Lung (tissue), 12 donors: ENCODE data around the gene PTPN14. TPM values are rescaled to one million over a fixed set of nuclear protein-coding genes. Genes with fewer than 3 reads are reported as not detected.
A peak's percentile ranks its signal among the peaks of the same experiment; 100 is the strongest.

Experiments
- ATAC-seq: fragments of 200-7000 bp; cut with Tn5 transposase; one replicate; pipeline ENCODE4 v1.9.1; 2020; ENCODE audit warnings: moderate number of reproducible peaks; ENCODE audit not compliant: insufficient read depth, low FRiP score
- DNase-seq, 3 donors: peaks; one replicate each; pipeline ENCODE4 v3.0.0-alpha.2; 2013 to 2017
- H3K27ac ChIP-seq, 2 donors: one replicate each; pipeline ENCODE4 v1.5.1; 2013; ENCODE audit warnings: mild to moderate bottlenecking in 2 of 2, moderate library complexity in 2 of 2, control low read depth in 1 of 2, inconsistent platforms in 1 of 2, low read depth in 1 of 2, low read length in 1 of 2
- H3K27me3 ChIP-seq, 3 donors: one replicate each; pipeline ENCODE4 v1.5.1; 2013; ENCODE audit warnings: low read length in 2 of 3; ENCODE audit not compliant: control insufficient read depth in 3 of 3, insufficient read depth in 3 of 3
- H3K36me3 ChIP-seq, 4 donors: one replicate each; pipeline ENCODE4 v1.5.1; 2013; ENCODE audit warnings: low read length in 4 of 4, mild to moderate bottlenecking in 1 of 4, moderate library complexity in 1 of 4; ENCODE audit not compliant: control insufficient read depth in 4 of 4, insufficient read depth in 4 of 4
- H3K4me1 ChIP-seq, 5 donors: one replicate each; pipeline ENCODE4 v1.5.1; 2013; ENCODE audit warnings: low read length in 5 of 5, mild to moderate bottlenecking in 2 of 5, moderate library complexity in 1 of 5; ENCODE audit not compliant: control insufficient read depth in 5 of 5, insufficient read depth in 5 of 5
- H3K4me3 ChIP-seq: one replicate; pipeline ENCODE4 v1.5.1; 2013; ENCODE audit warnings: mild to moderate bottlenecking, control low read depth, moderate library complexity
- H3K9ac ChIP-seq, 2 donors: one replicate each; pipeline ENCODE4 v1.5.1; 2013; ENCODE audit warnings: low read length in 2 of 2, control low read depth in 1 of 2; ENCODE audit not compliant: insufficient read depth in 1 of 2
- H3K9me3 ChIP-seq, 4 donors: one replicate each; pipeline ENCODE4 v1.5.1; 2013; ENCODE audit warnings: low read length in 3 of 4, mild to moderate bottlenecking in 1 of 4, moderate library complexity in 1 of 4; ENCODE audit not compliant: control insufficient read depth in 4 of 4, insufficient read depth in 3 of 4
- WGBS, 2 donors: extraction: QIAGEN DNeasy Blood & Tissue Kit; methylation state at CpG; one replicate each; pipeline ENCODE4 v1.1.7; 2013; 5-methylcytosine and 5-hydroxymethylcytosine counted together
- polyA plus RNA-seq, 2 donors: library from polyadenylated mRNA; stranded (reverse); fragments of 200-250 nt; gene quantifications; one replicate each; pipeline ENCODE4 v1.2.1, GENCODE V29; 2013
- total RNA-seq, 2 donors: library from RNA; depleted of rRNA in 1 of 2; stranded (reverse); fragments of >200 nt in 1 of 2; gene quantifications; one replicate each; pipeline ENCODE4 v1.2.1, GENCODE V29; 2014 to 2021
- TF ChIP-seq, protein P1 (sequence below): IDR thresholded peaks from 2 replicates; pipeline ENCODE4 v1.5.1; 2012; ENCODE audit warnings: mild to moderate bottlenecking; ENCODE audit errors: control extremely low read depth, extremely low read depth
- donor health status: control.
- donor health status: control.
- donor health status: Bipolar disorder and iron deficiency.
- donor health status: healthy.
- donor health status: DM: yes; HTN: yes; CAD: no.

Gene PTPN14
- total and polyA plus RNA-seq, 4 donors = 4.4 to 43.2 (median 15.2) TPM

DNA sequence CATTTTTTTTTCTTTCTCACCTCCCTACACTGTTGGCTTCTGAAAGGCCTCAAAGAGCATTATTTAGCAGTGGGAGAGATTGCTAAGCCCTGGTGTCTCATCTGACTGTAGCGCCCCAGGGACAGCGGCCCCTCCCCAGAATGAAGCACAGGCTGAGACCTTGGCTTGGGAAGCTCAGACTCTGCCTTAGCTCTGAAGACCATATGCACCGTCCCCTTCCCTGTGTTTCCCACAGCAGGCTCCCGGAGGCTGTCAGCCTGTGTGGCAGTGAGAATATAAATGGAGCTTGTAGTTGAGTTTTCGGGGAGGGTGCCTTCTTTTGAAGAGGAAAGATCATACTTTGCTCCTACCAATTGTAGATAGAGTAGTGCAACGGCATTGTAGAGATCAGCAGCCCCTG is 245.1 kb downstream of the PTPN14 start:
- H3K27ac ChIP-seq = no peak overlapping the region
- ATAC-seq (no peak), DNase-seq (no peak)
- peaks cover 0 to 2% (median 0%) of the 10 kb centered on the region in 4 donors for H3K36me3 ChIP-seq
- H3K27me3 ChIP-seq = no peaks in the 10 kb centered on the region
- no peaks in the 10 kb centered on the region for H3K9me3 ChIP-seq
- no peak overlapping the region for H3K9ac ChIP-seq
- TF ChIP-seq, protein P1, sequence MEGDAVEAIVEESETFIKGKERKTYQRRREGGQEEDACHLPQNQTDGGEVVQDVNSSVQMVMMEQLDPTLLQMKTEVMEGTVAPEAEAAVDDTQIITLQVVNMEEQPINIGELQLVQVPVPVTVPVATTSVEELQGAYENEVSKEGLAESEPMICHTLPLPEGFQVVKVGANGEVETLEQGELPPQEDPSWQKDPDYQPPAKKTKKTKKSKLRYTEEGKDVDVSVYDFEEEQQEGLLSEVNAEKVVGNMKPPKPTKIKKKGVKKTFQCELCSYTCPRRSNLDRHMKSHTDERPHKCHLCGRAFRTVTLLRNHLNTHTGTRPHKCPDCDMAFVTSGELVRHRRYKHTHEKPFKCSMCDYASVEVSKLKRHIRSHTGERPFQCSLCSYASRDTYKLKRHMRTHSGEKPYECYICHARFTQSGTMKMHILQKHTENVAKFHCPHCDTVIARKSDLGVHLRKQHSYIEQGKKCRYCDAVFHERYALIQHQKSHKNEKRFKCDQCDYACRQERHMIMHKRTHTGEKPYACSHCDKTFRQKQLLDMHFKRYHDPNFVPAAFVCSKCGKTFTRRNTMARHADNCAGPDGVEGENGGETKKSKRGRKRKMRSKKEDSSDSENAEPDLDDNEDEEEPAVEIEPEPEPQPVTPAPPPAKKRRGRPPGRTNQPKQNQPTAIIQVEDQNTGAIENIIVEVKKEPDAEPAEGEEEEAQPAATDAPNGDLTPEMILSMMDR = no peak
- no peak overlapping the region for H3K4me3 ChIP-seq
- 96 to 98% methylated on average over 6 of the region's 6 CpGs for WGBS, 2 donors
- H3K4me1 ChIP-seq = peaks cover 0 to 19% (median 11%) of the 10 kb centered on the region in 5 donors

DNA sequence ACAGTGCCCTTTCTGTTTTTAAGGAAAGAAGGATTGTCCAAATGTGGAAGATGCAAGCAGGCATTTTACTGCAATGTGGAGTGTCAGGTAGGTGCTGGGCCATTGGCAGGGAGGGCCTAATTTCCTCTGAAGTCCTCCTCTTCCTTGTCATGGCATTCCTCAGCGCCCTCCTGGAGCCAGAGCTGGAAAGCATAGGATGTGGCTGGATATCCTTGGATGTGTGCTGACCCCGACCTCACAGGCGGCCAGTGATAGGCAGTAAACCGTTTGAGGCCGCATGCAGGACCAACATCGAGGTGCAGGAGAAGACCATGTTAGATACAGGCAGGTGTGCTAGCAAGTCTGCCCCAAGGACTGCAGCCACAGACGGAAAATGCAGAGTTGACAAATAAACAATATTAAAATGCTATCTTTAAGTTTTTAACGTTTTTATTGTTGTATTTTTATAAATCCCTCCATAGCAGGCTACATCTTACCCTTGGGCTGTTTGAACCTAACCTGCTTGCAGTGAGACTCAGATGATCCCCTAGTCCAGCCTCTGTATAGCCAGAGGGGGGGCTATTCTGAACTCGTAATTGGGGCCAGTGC is 246.1 kb downstream of the PTPN14 start:
- H3K4me1 ChIP-seq = peaks cover 0 to 15% (median 11%) of the 10 kb centered on the region in 5 donors
- no peaks in the 10 kb centered on the region for H3K27me3 ChIP-seq
- no peak for ATAC-seq
- no peak overlapping the region for H3K9ac ChIP-seq
- H3K36me3 ChIP-seq = peaks cover 0 to 2% (median 0%) of the 10 kb centered on the region in 4 donors
- TF ChIP-seq, protein P1 = no peak
- H3K4me3 ChIP-seq = no peak overlapping the region
- WGBS, 2 donors = 93% methylated on average over 9 of the region's 9 CpGs
- H3K27ac ChIP-seq = no peak overlapping the region
- no peaks in the 10 kb centered on the region for H3K9me3 ChIP-seq
- DNase-seq = no peak

DNA sequence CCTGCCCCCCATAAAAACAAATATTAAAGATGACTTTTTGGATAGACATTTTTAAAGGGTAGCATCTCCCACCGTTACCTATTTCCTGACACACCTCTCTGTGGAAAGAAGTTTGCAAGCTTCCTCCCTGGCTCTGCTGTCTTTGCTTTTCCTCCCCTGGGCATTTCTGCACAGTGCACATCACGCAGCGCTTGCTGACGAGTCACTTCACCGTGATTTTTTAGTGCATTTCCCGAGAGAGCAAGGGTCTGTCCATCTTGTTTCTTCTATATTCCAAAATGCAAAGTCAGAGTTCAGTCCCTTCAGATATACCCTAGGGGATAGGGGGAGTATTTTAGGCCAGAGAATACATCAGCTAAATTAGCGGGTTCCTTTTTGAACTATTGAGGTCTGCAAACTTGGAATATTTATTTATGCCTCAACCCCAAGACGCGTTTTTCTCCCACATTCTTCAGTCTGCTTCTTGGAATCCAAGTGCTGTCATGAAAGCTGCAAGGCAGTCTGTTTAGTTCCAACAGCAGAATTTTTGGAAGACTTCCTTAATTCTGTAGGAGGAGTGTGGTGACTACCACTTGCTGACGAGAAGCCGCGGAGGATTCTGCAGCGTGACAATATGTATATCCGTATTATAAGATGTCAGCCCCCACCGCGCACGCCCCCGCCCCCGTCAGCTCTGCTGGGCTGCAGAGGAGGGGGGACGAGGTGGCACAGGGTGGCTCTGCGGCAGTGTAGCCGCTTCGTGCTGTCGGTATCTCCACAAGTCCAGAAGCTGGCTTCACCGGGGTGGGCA is 248.1 kb downstream of the PTPN14 start:
- Histone ChIP-seq H3K4me3 (no peak overlapping the region), H3K36me3 (peaks cover 0 to 2% (median 0%) of the 10 kb centered on the region in 4 donors), H3K4me1 (peaks cover 0 to 15% (median 11%) of the 10 kb centered on the region in 5 donors), H3K9me3 (no peaks in the 10 kb centered on the region), H3K9ac (no peak overlapping the region), H3K27me3 (no peaks in the 10 kb centered on the region), H3K27ac (no peak overlapping the region)
- TF ChIP-seq, protein P1 = no peak
- DNase-seq (peak in 2 of 3 donors; percentile 29 to 57), ATAC-seq (no peak)
- WGBS, 2 donors = 65 to 74% methylated on average over 25 of the region's 25 CpGs
